ENCODE measurements around the gene MEF2B.
"Not testable (repeated sequence)": the region's sequence is repeated elsewhere in the genome, so short reads cannot be mapped to it uniquely, and the experiment has no call there.

The MEF2B gene

GRCh38 chr19:19109601-19110000 lies 60.5 kb downstream of the MEF2B start:
- H4K20me1 ChIP-seq (ENCODE audit: low read depth, low read length), result no peaks in the 10 kb centered on the region
- H3K4me2 ChIP-seq (ENCODE audit: low read depth, low read length, poor library complexity, severe bottlenecking), result no peak overlapping the region
- H3K9me3 ChIP-seq (ENCODE audit: insufficient read depth, low read length), result no peaks in the 10 kb centered on the region
- no peak overlapping the region for H3K4me3 ChIP-seq (ENCODE audit: insufficient read depth, low read length, poor library complexity, severe bottlenecking)
- H3K27ac ChIP-seq (ENCODE audit: low read depth, low read length), result no peak overlapping the region
- H3K27me3 ChIP-seq (ENCODE audit: low read length), result no peaks in the 10 kb centered on the region
- H3K36me3 ChIP-seq (ENCODE audit: low read length), result no peaks in the 10 kb centered on the region
- no peaks in the 10 kb centered on the region for H3K79me2 ChIP-seq (ENCODE audit: insufficient read depth, low read length)
- no peak overlapping the region for H2AFZ ChIP-seq (ENCODE audit: low read depth, low read length, severe bottlenecking)
- TF ChIP-seq EZH2phosphoT487 (conservative IDR thresholded peaks at IDR 0.05; ENCODE audit: low read length) (no peak), CTCF (IDR thresholded peaks at IDR 0.05; ENCODE audit: insufficient read depth, low read length, poor library complexity, severe bottlenecking) (no peak)
- H3K9ac ChIP-seq (ENCODE audit: low read length), result no peak overlapping the region
- no peaks in the 10 kb centered on the region for H3F3A ChIP-seq (ENCODE audit: insufficient read depth)
- H3K9me2 ChIP-seq (replicated peaks; ENCODE audit: insufficient read depth, low read length), result no peaks in the 10 kb centered on the region

- no peak overlapping the region for H2AFZ ChIP-seq (ENCODE audit: low read depth, low read length, severe bottlenecking)
- no peak overlapping the region for H3K9ac ChIP-seq (ENCODE audit: low read length)
- no peaks in the 10 kb centered on the region for H3F3A ChIP-seq (ENCODE audit: insufficient read depth)
- TF ChIP-seq EZH2phosphoT487 (conservative IDR thresholded peaks at IDR 0.05; ENCODE audit: low read length) (no peak), CTCF (IDR thresholded peaks at IDR 0.05; ENCODE audit: insufficient read depth, low read length, poor library complexity, severe bottlenecking) (no peak)
- H3K4me2 ChIP-seq (ENCODE audit: low read depth, low read length, poor library complexity, severe bottlenecking), result no peak overlapping the region
- no peaks in the 10 kb centered on the region for H4K20me1 ChIP-seq (ENCODE audit: low read depth, low read length)
- no peak overlapping the region for H3K27ac ChIP-seq (ENCODE audit: low read depth, low read length)
- no peaks in the 10 kb centered on the region for H3K9me3 ChIP-seq (ENCODE audit: insufficient read depth, low read length)
- no peaks in the 10 kb centered on the region for H3K27me3 ChIP-seq (ENCODE audit: low read length)
- no peaks in the 10 kb centered on the region for H3K36me3 ChIP-seq (ENCODE audit: low read length)
- H3K4me3 ChIP-seq (ENCODE audit: insufficient read depth, low read length, poor library complexity, severe bottlenecking), result no peak overlapping the region
- no peaks in the 10 kb centered on the region for H3K79me2 ChIP-seq (ENCODE audit: insufficient read depth, low read length)
- no peaks in the 10 kb centered on the region for H3K9me2 ChIP-seq (replicated peaks; ENCODE audit: insufficient read depth, low read length)
Measured at GRCh38 chr19:19107654-19108053, 62.4 kb downstream of the MEF2B start.

- not testable (repeated sequence) for H4K20me1 ChIP-seq (ENCODE audit: low read depth, low read length); H3K9ac ChIP-seq (ENCODE audit: low read length); H3K27ac ChIP-seq (ENCODE audit: low read depth, low read length); H3K79me2 ChIP-seq (ENCODE audit: insufficient read depth, low read length); H3F3A ChIP-seq (ENCODE audit: insufficient read depth); H2AFZ ChIP-seq (ENCODE audit: low read depth, low read length, severe bottlenecking); H3K4me2 ChIP-seq (ENCODE audit: low read depth, low read length, poor library complexity, severe bottlenecking); H3K9me3 ChIP-seq (ENCODE audit: insufficient read depth, low read length); H3K36me3 ChIP-seq (ENCODE audit: low read length); H3K27me3 ChIP-seq (ENCODE audit: low read length); H3K9me2 ChIP-seq (replicated peaks; ENCODE audit: insufficient read depth, low read length); H3K4me3 ChIP-seq (ENCODE audit: insufficient read depth, low read length, poor library complexity, severe bottlenecking)
Measured at GRCh38 chr19:19106938-19107337, 63.1 kb downstream of the MEF2B start.

GRCh38 chr19:19106056-19106551 lies 64.0 kb downstream of the MEF2B start:
- no peak overlapping the region for H3K4me3 ChIP-seq (ENCODE audit: insufficient read depth, low read length, poor library complexity, severe bottlenecking)
- no peaks in the 10 kb centered on the region for H3K9me2 ChIP-seq (replicated peaks; ENCODE audit: insufficient read depth, low read length)
- no peak for TF ChIP-seq CTCF (IDR thresholded peaks at IDR 0.05; ENCODE audit: insufficient read depth, low read length, poor library complexity, severe bottlenecking)
- no peak for TF ChIP-seq EZH2phosphoT487 (conservative IDR thresholded peaks at IDR 0.05; ENCODE audit: low read length)
- H3K36me3 ChIP-seq (ENCODE audit: low read length), result no peaks in the 10 kb centered on the region
- H3F3A ChIP-seq (ENCODE audit: insufficient read depth), result no peaks in the 10 kb centered on the region
- no peak overlapping the region for H3K27ac ChIP-seq (ENCODE audit: low read depth, low read length)
- H3K9me3 ChIP-seq (ENCODE audit: insufficient read depth, low read length), result no peaks in the 10 kb centered on the region
- peak overlapping the region; percentile 42 for H3K4me2 ChIP-seq (ENCODE audit: low read depth, low read length, poor library complexity, severe bottlenecking)
- peak overlapping the region; percentile 36 for H2AFZ ChIP-seq (ENCODE audit: low read depth, low read length, severe bottlenecking)
- H3K9ac ChIP-seq (ENCODE audit: low read length), result no peak overlapping the region
- H3K79me2 ChIP-seq (ENCODE audit: insufficient read depth, low read length), result no peaks in the 10 kb centered on the region
- H3K27me3 ChIP-seq (ENCODE audit: low read length), result no peaks in the 10 kb centered on the region
- no peaks in the 10 kb centered on the region for H4K20me1 ChIP-seq (ENCODE audit: low read depth, low read length)

Measured in SU-DHL-6 (cell line).